Keratinocyte (primary cell): ENCODE results near the gene FTO. TPM values are rescaled to one million over a fixed set of nuclear protein-coding genes. Genes with fewer than 3 reads are reported as not detected.

ENCODE experiments used
- DNase-seq: peaks from one replicate; pipeline ENCODE4 v3.0.0-alpha.2; 2011; ENCODE audit warnings: low read depth, missing footprints, low spot score
- FAIRE-seq: peaks from 2 replicates; lab custom pipeline; 2011; peaks lifted over from hg19 to GRCh38; lab: Jason Lieb, UNC
- H2AFZ ChIP-seq: 2 replicates; pipeline ENCODE4 v1.6.0; 2012; ENCODE audit warnings: low read length, control low read depth, inconsistent platforms; ENCODE audit not compliant: control insufficient read depth
- H3K27ac ChIP-seq: 2 replicates; pipeline ENCODE4 v1.5.1; 2011; ENCODE audit warnings: low read length; ENCODE audit not compliant: control insufficient read depth, insufficient read depth
- H3K27me3 ChIP-seq: 3 replicates; pipeline ENCODE4 v1.6.0; 2011; ENCODE audit warnings: low read length; ENCODE audit not compliant: control insufficient read depth, insufficient read depth; ENCODE audit errors: extremely low read depth
- H3K36me3 ChIP-seq, 2 experiments: 2 replicates in 1 of 2; 3 replicates in 1 of 2; pipeline ENCODE4 v1.5.1; 2011; ENCODE audit warnings: low read length in 2 of 2, mild to moderate bottlenecking in 1 of 2; ENCODE audit not compliant: control insufficient read depth in 2 of 2, insufficient read depth in 2 of 2; ENCODE audit errors: extremely low read depth in 1 of 2
- H3K4me1 ChIP-seq: 3 replicates; pipeline ENCODE4 v1.5.1; 2011; ENCODE audit warnings: low read length; ENCODE audit not compliant: control insufficient read depth, insufficient read depth; ENCODE audit errors: extremely low read depth
- H3K4me2 ChIP-seq: 3 replicates; pipeline ENCODE4 v1.6.0; 2011; ENCODE audit warnings: low read depth, low read length; ENCODE audit not compliant: control insufficient read depth, insufficient read depth; ENCODE audit errors: extremely low read depth
- H3K4me3 ChIP-seq, 3 experiments: fragments of 200-600 bp in 1 of 3; sonication (generic) in 1 of 3; 2 replicates in 2 of 3; 3 replicates in 1 of 3; pipeline ENCODE4 v1.5.1; 2011 to 2016; ENCODE audit warnings: low read length in 3 of 3, mild to moderate bottlenecking in 3 of 3, control low read depth in 2 of 3, inconsistent platforms in 1 of 3, low read depth in 1 of 3, mixed read lengths in 1 of 3, mixed run types in 1 of 3, moderate library complexity in 1 of 3; ENCODE audit not compliant: control insufficient read depth in 2 of 3, insufficient read depth in 2 of 3; ENCODE audit errors: extremely low read depth in 1 of 3
- H3K79me2 ChIP-seq: 2 replicates; pipeline ENCODE4 v1.6.0; 2012; ENCODE audit warnings: low read length; ENCODE audit not compliant: control insufficient read depth, insufficient read depth
- H3K9ac ChIP-seq: 3 replicates; pipeline ENCODE4 v1.6.0; 2011; ENCODE audit warnings: low read length; ENCODE audit not compliant: control insufficient read depth, insufficient read depth; ENCODE audit errors: extremely low read depth
- H3K9me1 ChIP-seq: 3 replicates; pipeline ENCODE4 v1.6.0; 2011; ENCODE audit warnings: low read length; ENCODE audit not compliant: control insufficient read depth, insufficient read depth; ENCODE audit errors: extremely low read depth
- H3K9me3 ChIP-seq: 2 replicates; pipeline ENCODE4 v1.5.1; 2012; ENCODE audit warnings: low read depth, low read length; ENCODE audit not compliant: control insufficient read depth
- H4K20me1 ChIP-seq: 3 replicates; pipeline ENCODE4 v1.6.0; 2011; ENCODE audit warnings: low read length; ENCODE audit not compliant: control insufficient read depth, insufficient read depth; ENCODE audit errors: extremely low read depth
- EZH2 ChIP-seq: IDR thresholded peaks from one replicate; pipeline ENCODE4 v1.6.1; 2012; ENCODE audit warnings: inconsistent platforms, mild to moderate bottlenecking, low read length, moderate library complexity
- dilution Hi-C: fragments of 300-500 bp; cut with MboI; formaldehyde crosslinking; loops from one replicate; pipeline ENCODE4 v1.7.0; 2020; ENCODE audit warnings: low sequenced_read_pairs; ENCODE audit not compliant: extremely low pct_ligation_motif_present
- polyA plus RNA-seq, 5 experiments: library from polyadenylated mRNA; depleted of rRNA in 3 of 5; stranded (reverse) in 3 of 5; stranded (forward) in 1 of 5; unstranded in 1 of 5; fragments of >200 nt; gene quantifications; 1 replicate in 1 of 5; 2 replicates in 3 of 5; 3 replicates in 1 of 5; pipeline versions ENCODE4 v1.2.1 to v1.2.3, GENCODE V29; 2011 to 2012; ENCODE audit warnings: missing spikeins in 2 of 5, low read depth in 1 of 5, low replicate concordance in 1 of 5
- TF ChIP-seq, protein P1 (sequence below), 3 experiments: IDR thresholded peaks in 1 of 3; conservative IDR thresholded peaks in 1 of 3; optimal IDR thresholded peaks in 1 of 3; 2 replicates in 2 of 3; 3 replicates in 1 of 3; pipeline versions ENCODE3 to v1.5.1; 2011; ENCODE audit warnings: low read length in 3 of 3, mild to moderate bottlenecking in 3 of 3, moderate library complexity in 2 of 3, control low read depth in 1 of 3, inconsistent platforms in 1 of 3; ENCODE audit not compliant: insufficient read depth in 2 of 3; ENCODE audit errors: extremely low read depth in 1 of 3

The FTO gene
- polyA plus RNA-seq, 1 donor (not counting 4 experiments of a cell fraction or from before 2014, with no cell fraction given): 56.4 TPM

DNA sequence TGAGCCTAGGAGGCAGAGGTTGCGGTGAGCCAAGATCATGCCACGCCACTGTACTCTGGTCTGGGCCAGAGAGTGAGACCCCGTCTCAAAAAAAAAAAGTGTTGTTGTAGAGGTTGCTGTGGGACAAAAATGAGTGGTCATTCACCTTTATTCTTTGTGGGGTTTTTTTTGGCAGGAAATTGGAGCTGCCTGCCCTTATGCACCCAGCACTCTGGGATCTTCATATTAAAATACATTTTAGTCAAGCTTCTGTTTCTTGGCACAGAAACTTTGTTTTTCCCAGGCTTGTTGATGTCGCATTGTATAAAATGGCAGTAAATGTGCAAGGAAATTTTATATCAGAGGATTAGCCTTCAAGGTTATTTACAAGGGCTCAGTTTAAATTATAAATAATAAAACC is 174.3 kb downstream of the FTO start:
- dilution Hi-C loops: no loop called here
- H3K79me2 ChIP-seq: no peaks in the 10 kb centered on the region
- TF ChIP-seq, protein P1, sequence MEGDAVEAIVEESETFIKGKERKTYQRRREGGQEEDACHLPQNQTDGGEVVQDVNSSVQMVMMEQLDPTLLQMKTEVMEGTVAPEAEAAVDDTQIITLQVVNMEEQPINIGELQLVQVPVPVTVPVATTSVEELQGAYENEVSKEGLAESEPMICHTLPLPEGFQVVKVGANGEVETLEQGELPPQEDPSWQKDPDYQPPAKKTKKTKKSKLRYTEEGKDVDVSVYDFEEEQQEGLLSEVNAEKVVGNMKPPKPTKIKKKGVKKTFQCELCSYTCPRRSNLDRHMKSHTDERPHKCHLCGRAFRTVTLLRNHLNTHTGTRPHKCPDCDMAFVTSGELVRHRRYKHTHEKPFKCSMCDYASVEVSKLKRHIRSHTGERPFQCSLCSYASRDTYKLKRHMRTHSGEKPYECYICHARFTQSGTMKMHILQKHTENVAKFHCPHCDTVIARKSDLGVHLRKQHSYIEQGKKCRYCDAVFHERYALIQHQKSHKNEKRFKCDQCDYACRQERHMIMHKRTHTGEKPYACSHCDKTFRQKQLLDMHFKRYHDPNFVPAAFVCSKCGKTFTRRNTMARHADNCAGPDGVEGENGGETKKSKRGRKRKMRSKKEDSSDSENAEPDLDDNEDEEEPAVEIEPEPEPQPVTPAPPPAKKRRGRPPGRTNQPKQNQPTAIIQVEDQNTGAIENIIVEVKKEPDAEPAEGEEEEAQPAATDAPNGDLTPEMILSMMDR (optimal IDR thresholded peaks at IDR 0.05 in 1 of 3, IDR thresholded peaks at IDR 0.05 in 1 of 3, conservative IDR thresholded peaks at IDR 0.05 in 1 of 3; ENCODE audit: extremely low read depth in 1 of 3, insufficient read depth in 2 of 3, low read length in 3 of 3): no peak
- no peak for TF ChIP-seq EZH2

DNA sequence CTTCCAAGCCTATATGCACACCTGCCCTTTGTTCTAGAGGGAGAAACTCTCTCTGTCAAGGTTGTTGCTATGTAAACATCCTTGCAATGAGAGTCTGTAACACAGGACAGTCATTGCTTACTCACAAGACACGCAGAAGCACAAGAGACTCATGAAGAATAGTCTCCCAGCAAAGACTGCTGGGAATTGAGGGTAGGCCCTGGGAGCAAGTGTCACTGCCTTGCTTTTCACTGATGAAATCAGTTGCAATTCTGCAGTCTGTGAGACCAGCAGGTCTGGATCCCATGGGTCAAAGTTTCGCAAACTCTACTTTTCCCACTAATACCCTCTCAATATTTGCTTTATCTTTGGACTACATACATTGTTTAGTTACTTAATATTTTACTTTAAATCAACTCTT is 177.4 kb downstream of the FTO start:
- peak; percentile 36 for DNase-seq
- Histone ChIP-seq H3K4me2 (peak overlapping the region; percentile 50), H3K27ac (peak overlapping the region; percentile 87), H3K9me3 (no peaks in the 10 kb centered on the region), H3K79me2 (no peaks in the 10 kb centered on the region), H3K4me3 (no peak overlapping the region), H3K4me1 (peaks cover 9% of the 10 kb centered on the region), H3K36me3 (peaks cover 5% of the 10 kb centered on the region in 2 experiments), H4K20me1 (no peaks in the 10 kb centered on the region), H3K9ac (peak overlapping the region; percentile 60), H3K27me3 (no peaks in the 10 kb centered on the region), H3K9me1 (no peaks in the 10 kb centered on the region), H2AFZ (no peak overlapping the region)
- TF ChIP-seq, protein P1 (optimal IDR thresholded peaks at IDR 0.05 in 1 of 3, IDR thresholded peaks at IDR 0.05 in 1 of 3, conservative IDR thresholded peaks at IDR 0.05 in 1 of 3; ENCODE audit: extremely low read depth in 1 of 3, insufficient read depth in 2 of 3, low read length in 3 of 3): no peak
- TF ChIP-seq EZH2: no peak
- FAIRE-seq: peak; percentile 87
- dilution Hi-C loops: no loop called here

More for the DNA sequence above, 174.3 kb downstream of the FTO start:
- no peak overlapping the region for H3K4me2 ChIP-seq
- no peak overlapping the region for H2AFZ ChIP-seq
- H3K36me3 ChIP-seq: peaks cover 2 to 5% of the 10 kb centered on the region in 2 experiments
- H3K27me3 ChIP-seq: no peaks in the 10 kb centered on the region
- H4K20me1 ChIP-seq: no peaks in the 10 kb centered on the region
- H3K4me3 ChIP-seq: no peak overlapping the region
- no peaks in the 10 kb centered on the region for H3K9me1 ChIP-seq
- DNase-seq (no peak), FAIRE-seq (no peak)
- H3K9ac ChIP-seq: no peak overlapping the region
- H3K9me3 ChIP-seq: no peaks in the 10 kb centered on the region
- peaks cover 9% of the 10 kb centered on the region for H3K4me1 ChIP-seq
- H3K27ac ChIP-seq: no peak overlapping the region
